Gastrocnemius medialis (tissue), 4 donors: ENCODE results near the gene LRWD1.
"Not testable (repeated sequence)": the region's sequence is repeated elsewhere in the genome, so short reads cannot be mapped to it uniquely, and the experiment has no call there.

Experiments
- POLR2A ChIP-seq, 2 donors: fragments of 450-650 bp; IDR thresholded peaks; one replicate each; pipeline ENCODE4 v1.6.1; 2017; ENCODE audit warnings: antibody characterized with exemption in 2 of 2, mild to moderate bottlenecking in 2 of 2, moderate library complexity in 2 of 2
- TF ChIP-seq, protein P1 (sequence below), 5 experiments: fragments of 450-650 bp in 3 of 5; fragments of 200-600 bp in 2 of 5; sonication (generic) in 2 of 5; IDR thresholded peaks in 4 of 5; conservative IDR thresholded peaks in 1 of 5; 1 replicate in 4 of 5; 2 replicates in 1 of 5; pipeline ENCODE4 v1.5.1; 2016 to 2019; ENCODE audit warnings: antibody characterized with exemption in 5 of 5, mild to moderate bottlenecking in 3 of 5, moderate library complexity in 3 of 5

DNA sequence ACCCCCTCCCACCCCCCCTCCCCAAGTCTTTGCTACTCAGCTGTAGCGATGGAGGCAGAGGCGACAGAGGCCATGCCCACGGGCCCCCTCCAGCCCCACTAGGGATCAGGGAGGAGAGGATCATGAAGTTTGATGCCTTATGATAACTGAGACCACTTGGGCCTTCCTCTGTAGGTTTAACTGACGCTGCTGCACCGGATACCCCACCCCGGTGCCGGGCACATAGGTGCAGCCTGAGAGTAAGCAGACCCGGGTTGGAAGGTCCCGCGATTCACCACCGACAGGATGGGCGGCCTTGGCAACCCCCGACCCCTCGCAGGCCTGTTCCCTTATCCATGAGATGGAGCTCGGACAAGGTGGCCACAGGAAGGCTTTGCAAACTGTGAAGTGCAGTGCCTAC is 29.2 kb downstream of the LRWD1 start:
- TF ChIP-seq, protein P1, sequence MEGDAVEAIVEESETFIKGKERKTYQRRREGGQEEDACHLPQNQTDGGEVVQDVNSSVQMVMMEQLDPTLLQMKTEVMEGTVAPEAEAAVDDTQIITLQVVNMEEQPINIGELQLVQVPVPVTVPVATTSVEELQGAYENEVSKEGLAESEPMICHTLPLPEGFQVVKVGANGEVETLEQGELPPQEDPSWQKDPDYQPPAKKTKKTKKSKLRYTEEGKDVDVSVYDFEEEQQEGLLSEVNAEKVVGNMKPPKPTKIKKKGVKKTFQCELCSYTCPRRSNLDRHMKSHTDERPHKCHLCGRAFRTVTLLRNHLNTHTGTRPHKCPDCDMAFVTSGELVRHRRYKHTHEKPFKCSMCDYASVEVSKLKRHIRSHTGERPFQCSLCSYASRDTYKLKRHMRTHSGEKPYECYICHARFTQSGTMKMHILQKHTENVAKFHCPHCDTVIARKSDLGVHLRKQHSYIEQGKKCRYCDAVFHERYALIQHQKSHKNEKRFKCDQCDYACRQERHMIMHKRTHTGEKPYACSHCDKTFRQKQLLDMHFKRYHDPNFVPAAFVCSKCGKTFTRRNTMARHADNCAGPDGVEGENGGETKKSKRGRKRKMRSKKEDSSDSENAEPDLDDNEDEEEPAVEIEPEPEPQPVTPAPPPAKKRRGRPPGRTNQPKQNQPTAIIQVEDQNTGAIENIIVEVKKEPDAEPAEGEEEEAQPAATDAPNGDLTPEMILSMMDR (IDR thresholded peaks at IDR 0.05 in 4 of 5, conservative IDR thresholded peaks at IDR 0.05 in 1 of 5) = not testable (repeated sequence)
- not testable (repeated sequence) for TF ChIP-seq POLR2A (IDR thresholded peaks at IDR 0.05)
